Panc1 (cell line): ENCODE data around the gene RBMS1.

Experiments
- CTCF ChIP-seq: fragments of 450-650 bp; IDR thresholded peaks from 2 replicates; pipeline ENCODE4 v1.5.1; 2017; ENCODE audit warnings: mild to moderate bottlenecking
- POLR2AphosphoS5 ChIP-seq: IDR thresholded peaks from 2 replicates; pipeline ENCODE4 v1.6.1; 2012; ENCODE audit warnings: mild to moderate bottlenecking, low read depth, low read length, moderate library complexity
- REST ChIP-seq, 2 experiments: IDR thresholded peaks; 2 replicates each; pipeline ENCODE4 v1.6.1; 2011 to 2012; ENCODE audit warnings: low read depth in 2 of 2, control low read depth in 1 of 2, low read length in 1 of 2, mild to moderate bottlenecking in 1 of 2, moderate library complexity in 1 of 2; ENCODE audit not compliant: insufficient read depth in 1 of 2
- SIN3A ChIP-seq: IDR thresholded peaks from 2 replicates; pipeline ENCODE4 v1.6.1; 2012; ENCODE audit warnings: low read depth, mild to moderate bottlenecking, low read length, moderate library complexity, borderline replicate concordance; ENCODE audit not compliant: insufficient read depth

- TF ChIP-seq CTCF = no peak
- TF ChIP-seq REST (IDR thresholded peaks at IDR 0.05; ENCODE audit: insufficient read depth in 1 of 2, low read depth in 2 of 2, low read length in 1 of 2) = no peak
- TF ChIP-seq SIN3A = no peak
- TF ChIP-seq POLR2AphosphoS5 = no peak
Measured at GRCh38 chr2:160251569-160251968, 242.0 kb downstream of the RBMS1 start.
